Mesendoderm (in vitro differentiated cells): ENCODE data around the gene APBB1IP.

Experiments used
- DNase-seq: peaks from one replicate; pipeline ENCODE4 v3.0.0; 2013
- H2AK5ac ChIP-seq: 2 replicates; pipeline ENCODE4 v1.6.1; 2013; ENCODE audit warnings: low read length, inconsistent platforms
- H2BK120ac ChIP-seq: 2 replicates; pipeline ENCODE4 v1.6.1; 2013; ENCODE audit warnings: low read depth, mild to moderate bottlenecking, low read length, moderate library complexity, mixed read lengths
- H2BK15ac ChIP-seq: replicated peaks from 2 replicates; pipeline ENCODE4 v1.6.1; 2013; ENCODE audit warnings: low read depth, mild to moderate bottlenecking, moderate library complexity
- H2BK5ac ChIP-seq: 2 replicates; pipeline ENCODE4 v1.6.1; 2013; ENCODE audit warnings: low read length, inconsistent platforms
- H3K18ac ChIP-seq: 2 replicates; pipeline ENCODE4 v1.6.1; 2013; ENCODE audit warnings: mild to moderate bottlenecking, low read length, mixed read lengths
- H3K23ac ChIP-seq: one replicate; pipeline ENCODE4 v1.6.1; 2013; ENCODE audit warnings: low read length
- H3K27ac ChIP-seq: 2 replicates; pipeline ENCODE4 v1.5.1; 2013; ENCODE audit warnings: low read depth, mild to moderate bottlenecking, inconsistent platforms, low read length, moderate library complexity
- H3K27me3 ChIP-seq: 2 replicates; pipeline ENCODE4 v1.6.1; 2013; ENCODE audit warnings: low read length, control low read depth, mild to moderate bottlenecking, inconsistent platforms; ENCODE audit not compliant: insufficient read depth, poor library complexity
- H3K36me3 ChIP-seq: 2 replicates; pipeline ENCODE4 v1.6.1; 2013; ENCODE audit warnings: low read length, inconsistent platforms; ENCODE audit not compliant: control insufficient read depth, insufficient read depth
- H3K4ac ChIP-seq: one replicate; pipeline ENCODE4 v1.6.1; 2013; ENCODE audit warnings: low read depth, mild to moderate bottlenecking, low read length, moderate library complexity
- H3K4me1 ChIP-seq: 2 replicates; pipeline ENCODE4 v1.6.1; 2013; ENCODE audit warnings: low read depth, low read length, inconsistent platforms; ENCODE audit not compliant: control insufficient read depth
- H3K4me2 ChIP-seq: 2 replicates; pipeline ENCODE4 v1.6.1; 2013; ENCODE audit warnings: low read length
- H3K4me3 ChIP-seq: 2 replicates; pipeline ENCODE4 v1.5.1; 2013; ENCODE audit warnings: mild to moderate bottlenecking, low read length
- H3K56ac ChIP-seq: one replicate; pipeline ENCODE4 v1.6.1; 2013; ENCODE audit warnings: low read length
- H3K79me1 ChIP-seq: 2 replicates; pipeline ENCODE4 v1.6.1; 2013; ENCODE audit warnings: low read length, inconsistent platforms
- H3K79me2 ChIP-seq: 2 replicates; pipeline ENCODE4 v1.6.1; 2013; ENCODE audit warnings: mild to moderate bottlenecking, low read length; ENCODE audit not compliant: control insufficient read depth, insufficient read depth
- H3K9ac ChIP-seq: 2 replicates; pipeline ENCODE4 v1.6.1; 2013; ENCODE audit warnings: low read length, inconsistent platforms
- H4K5ac ChIP-seq: one replicate; pipeline ENCODE4 v1.6.1; 2013; ENCODE audit warnings: low read length
- H4K8ac ChIP-seq: one replicate; pipeline ENCODE4 v1.6.1; 2013; ENCODE audit warnings: low read depth, mild to moderate bottlenecking, control low read depth, low read length, moderate library complexity
- WGBS: extraction: QIAGEN DNeasy Blood & Tissue Kit; methylation state at CpG from one replicate; pipeline ENCODE4 v1.1.7; 2013; ENCODE audit warnings: low lambda C conversion rate, missing lambda C conversion rate; ENCODE audit not compliant: insufficient coverage; ENCODE audit errors: extremely low coverage; 5-methylcytosine and 5-hydroxymethylcytosine counted together

APBB1IP gene

DNA sequence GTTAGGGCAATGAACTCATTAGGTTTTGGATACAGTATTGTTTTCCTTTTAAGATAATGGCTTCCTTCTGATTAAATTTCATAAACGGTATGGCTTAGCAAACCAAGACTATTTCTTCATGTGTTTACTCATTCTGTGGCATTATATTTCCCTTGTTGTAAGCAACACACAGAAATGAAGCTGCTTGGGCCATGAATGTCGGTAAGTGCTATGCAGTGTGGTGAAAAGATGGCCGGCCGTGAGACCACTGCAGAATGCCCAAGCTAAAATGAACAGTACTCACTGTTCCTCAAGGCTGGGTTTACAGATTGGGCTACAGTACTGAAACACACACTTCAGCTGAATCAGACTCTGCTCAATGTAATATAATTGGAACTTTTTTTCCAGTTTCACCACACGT lies 8.1 kb downstream of the APBB1IP start:
- Histone ChIP-seq H3K9ac (no peak overlapping the region), H4K5ac (no peak overlapping the region), H4K8ac (no peak overlapping the region), H3K27ac (no peak overlapping the region), H2BK5ac (no peak overlapping the region), H3K4ac (no peak overlapping the region), H3K56ac (no peak overlapping the region), H3K4me1 (no peaks in the 10 kb centered on the region), H3K36me3 (no peaks in the 10 kb centered on the region), H2BK120ac (no peak overlapping the region), H2BK15ac (no peak overlapping the region), H3K79me2 (no peaks in the 10 kb centered on the region), H3K79me1 (no peaks in the 10 kb centered on the region), H3K4me2 (no peak overlapping the region), H3K23ac (no peak overlapping the region), H2AK5ac (no peak overlapping the region), H3K18ac (no peak overlapping the region), H3K27me3 (no peaks in the 10 kb centered on the region), H3K4me3 (no peak overlapping the region)
- no CpG with 5 or more reads among the region's 5 CpGs for WGBS
- no peak for DNase-seq

GRCh38 chr10:26448292-26448691 lies 10.2 kb downstream of the APBB1IP start:
- H3K36me3 ChIP-seq: no peaks in the 10 kb centered on the region
- no peak overlapping the region for H3K56ac ChIP-seq
- no peaks in the 10 kb centered on the region for H3K4me1 ChIP-seq
- no peak overlapping the region for H2BK5ac ChIP-seq
- no peak overlapping the region for H3K4ac ChIP-seq
- H3K27ac ChIP-seq: no peak overlapping the region
- no peaks in the 10 kb centered on the region for H3K27me3 ChIP-seq
- H4K5ac ChIP-seq: no peak overlapping the region
- H3K18ac ChIP-seq: no peak overlapping the region
- H3K4me3 ChIP-seq: no peak overlapping the region
- H3K23ac ChIP-seq: no peak overlapping the region
- H3K79me1 ChIP-seq: no peaks in the 10 kb centered on the region
- no peak for DNase-seq
- H2BK15ac ChIP-seq: no peak overlapping the region
- H2AK5ac ChIP-seq: no peak overlapping the region
- H3K79me2 ChIP-seq: no peaks in the 10 kb centered on the region
- H4K8ac ChIP-seq: no peak overlapping the region
- no peak overlapping the region for H3K4me2 ChIP-seq
- no peak overlapping the region for H2BK120ac ChIP-seq
- no peak overlapping the region for H3K9ac ChIP-seq

DNA sequence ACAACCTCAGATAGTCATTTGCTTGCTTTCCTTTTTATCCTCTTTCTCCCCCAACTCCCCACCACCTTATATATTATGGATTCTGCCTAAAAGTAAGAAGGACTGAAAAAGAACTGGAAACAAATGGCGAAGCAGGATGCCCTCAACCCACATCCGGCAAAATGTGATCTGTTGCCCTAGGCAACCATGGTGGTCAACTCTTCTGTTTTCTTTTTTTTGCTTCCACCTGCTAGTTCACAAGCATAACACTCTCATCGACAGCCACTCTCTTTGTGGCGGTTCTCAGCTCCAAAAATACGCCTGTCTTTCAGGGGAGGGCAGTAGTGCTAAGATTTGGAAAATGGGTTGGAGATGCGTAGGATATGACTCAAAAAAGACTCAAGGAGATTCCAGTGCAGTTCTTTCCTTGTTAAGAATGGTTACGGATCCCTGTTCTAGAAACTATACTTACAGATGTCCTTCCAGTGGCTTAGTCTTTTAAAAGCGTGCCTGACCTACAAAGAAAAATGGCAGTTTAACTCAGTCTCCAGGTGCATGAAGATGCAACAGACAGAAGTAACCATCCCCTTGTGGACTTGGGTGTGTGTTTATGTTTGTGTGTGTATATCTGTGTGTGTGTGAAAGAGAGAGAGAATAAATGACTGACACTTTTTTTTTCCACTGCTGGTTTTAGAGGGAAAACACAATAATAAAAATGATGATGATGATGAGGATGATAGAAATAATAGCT lies 10.7 kb downstream of the APBB1IP start:
- Histone ChIP-seq H3K9ac (no peak overlapping the region), H2BK15ac (no peak overlapping the region), H3K79me2 (no peaks in the 10 kb centered on the region), H3K36me3 (no peaks in the 10 kb centered on the region), H2BK120ac (no peak overlapping the region), H2AK5ac (no peak overlapping the region), H2BK5ac (no peak overlapping the region), H3K18ac (no peak overlapping the region), H3K23ac (no peak overlapping the region), H3K4ac (no peak overlapping the region), H3K27me3 (no peaks in the 10 kb centered on the region), H3K79me1 (no peaks in the 10 kb centered on the region), H3K4me1 (no peaks in the 10 kb centered on the region), H4K5ac (no peak overlapping the region), H3K27ac (no peak overlapping the region), H3K4me3 (no peak overlapping the region), H4K8ac (no peak overlapping the region), H3K56ac (no peak overlapping the region), H3K4me2 (no peak overlapping the region)
- DNase-seq: no peak
- no CpG with 5 or more reads among the region's 8 CpGs for WGBS

DNA sequence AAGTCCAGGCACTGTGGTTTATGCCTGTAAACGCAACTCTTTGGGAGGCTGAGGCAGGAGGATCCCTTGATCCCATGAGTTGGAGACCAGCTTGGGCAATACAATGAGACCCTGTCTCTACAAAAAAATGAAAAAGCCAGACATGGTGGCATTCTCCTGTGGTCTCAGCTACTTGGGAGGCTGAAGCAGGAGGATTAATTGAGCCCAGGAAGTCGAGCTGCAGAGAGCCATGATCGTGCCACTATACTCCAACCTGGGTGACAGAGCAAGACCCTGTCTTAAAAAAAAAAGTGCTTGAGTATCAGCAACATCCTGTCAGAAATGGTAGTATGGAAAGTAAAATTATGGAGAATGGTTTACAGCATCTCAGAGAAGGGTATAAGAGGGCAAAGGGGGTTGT lies 11.6 kb downstream of the APBB1IP start:
- Histone ChIP-seq H3K9ac (no peak overlapping the region), H3K4me2 (no peak overlapping the region), H3K18ac (no peak overlapping the region), H4K8ac (no peak overlapping the region), H2BK120ac (no peak overlapping the region), H3K36me3 (no peaks in the 10 kb centered on the region), H3K79me1 (no peaks in the 10 kb centered on the region), H3K4ac (no peak overlapping the region), H3K4me1 (no peaks in the 10 kb centered on the region), H2BK15ac (no peak overlapping the region), H3K23ac (no peak overlapping the region), H3K27ac (no peak overlapping the region), H3K4me3 (no peak overlapping the region), H2BK5ac (no peak overlapping the region), H2AK5ac (no peak overlapping the region), H3K79me2 (no peaks in the 10 kb centered on the region), H4K5ac (no peak overlapping the region), H3K56ac (no peak overlapping the region), H3K27me3 (no peaks in the 10 kb centered on the region)
- no peak for DNase-seq
- no CpG with 5 or more reads among the region's 3 CpGs for WGBS

DNA sequence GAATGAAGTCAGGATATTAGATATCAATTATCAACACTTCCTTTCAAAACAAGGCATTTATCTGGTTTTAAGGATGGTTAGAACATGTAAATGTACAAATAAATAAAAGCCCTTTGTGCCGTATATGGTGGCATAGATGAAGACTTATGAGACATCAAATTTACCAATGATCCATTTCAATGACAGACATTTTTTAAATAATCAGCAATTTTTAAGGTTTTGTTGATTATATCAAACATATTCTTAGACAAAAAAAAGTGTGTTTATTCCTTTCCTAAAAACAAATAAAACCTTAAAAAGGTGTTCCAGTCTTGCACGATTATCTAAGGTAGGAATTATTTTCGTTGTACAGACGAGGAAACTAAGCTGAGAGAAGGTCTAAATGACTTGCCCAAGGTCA lies 13.8 kb downstream of the APBB1IP start:
- Histone ChIP-seq H3K4me1 (no peaks in the 10 kb centered on the region), H3K79me2 (no peaks in the 10 kb centered on the region), H3K27ac (no peak overlapping the region), H2BK5ac (no peak overlapping the region), H3K18ac (no peak overlapping the region), H3K9ac (no peak overlapping the region), H3K4ac (no peak overlapping the region), H2BK120ac (no peak overlapping the region), H4K5ac (no peak overlapping the region), H3K56ac (no peak overlapping the region), H3K23ac (no peak overlapping the region), H3K4me3 (no peak overlapping the region), H4K8ac (no peak overlapping the region), H3K27me3 (no peaks in the 10 kb centered on the region), H3K4me2 (no peak overlapping the region), H2BK15ac (no peak overlapping the region), H2AK5ac (no peak overlapping the region), H3K79me1 (no peaks in the 10 kb centered on the region), H3K36me3 (no peaks in the 10 kb centered on the region)
- WGBS: no CpG with 5 or more reads among the region's 4 CpGs
- DNase-seq: no peak

DNA sequence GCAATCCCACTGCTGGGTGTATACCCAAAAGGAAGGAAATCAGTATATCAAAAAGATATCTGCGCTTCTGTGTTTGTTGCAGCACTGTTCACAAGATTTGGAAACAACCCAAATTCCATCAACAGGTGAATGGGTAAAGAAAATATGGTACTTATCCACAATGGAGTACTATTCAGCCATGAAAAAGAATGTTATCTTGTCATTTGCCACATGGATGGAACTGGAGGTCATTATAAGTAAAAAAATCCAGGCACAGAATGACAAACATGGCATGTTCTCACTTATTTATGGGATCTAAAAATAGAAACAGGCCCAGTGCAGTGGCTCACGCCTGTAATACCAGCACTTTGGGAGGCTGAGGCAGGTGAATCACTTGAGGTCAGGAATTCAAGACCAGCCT lies 15.7 kb downstream of the APBB1IP start:
- Histone ChIP-seq H2BK120ac (no peak overlapping the region), H3K18ac (no peak overlapping the region), H4K5ac (no peak overlapping the region), H3K79me2 (no peaks in the 10 kb centered on the region), H3K27me3 (no peaks in the 10 kb centered on the region), H3K23ac (no peak overlapping the region), H3K4ac (no peak overlapping the region), H3K4me3 (no peak overlapping the region), H2AK5ac (no peak overlapping the region), H3K79me1 (no peaks in the 10 kb centered on the region), H3K9ac (no peak overlapping the region), H4K8ac (no peak overlapping the region), H3K4me2 (no peak overlapping the region), H3K36me3 (no peaks in the 10 kb centered on the region), H3K27ac (no peak overlapping the region), H2BK5ac (no peak overlapping the region), H3K4me1 (no peaks in the 10 kb centered on the region), H2BK15ac (no peak overlapping the region), H3K56ac (no peak overlapping the region)
- no CpG with 5 or more reads among the region's 2 CpGs for WGBS
- DNase-seq: no peak
